GM19395 (cell line): ENCODE measurements around the gene SNX3.

ENCODE experiments used
- ATAC-seq: cut with Tn5 transposase; IDR thresholded peaks from one replicate; pipeline ENCODE4 v1.9.1; 2021; ENCODE audit warnings: mild to moderate bottlenecking, moderate library complexity; ENCODE audit not compliant: unreplicated experiment

SNX3 gene

DNA sequence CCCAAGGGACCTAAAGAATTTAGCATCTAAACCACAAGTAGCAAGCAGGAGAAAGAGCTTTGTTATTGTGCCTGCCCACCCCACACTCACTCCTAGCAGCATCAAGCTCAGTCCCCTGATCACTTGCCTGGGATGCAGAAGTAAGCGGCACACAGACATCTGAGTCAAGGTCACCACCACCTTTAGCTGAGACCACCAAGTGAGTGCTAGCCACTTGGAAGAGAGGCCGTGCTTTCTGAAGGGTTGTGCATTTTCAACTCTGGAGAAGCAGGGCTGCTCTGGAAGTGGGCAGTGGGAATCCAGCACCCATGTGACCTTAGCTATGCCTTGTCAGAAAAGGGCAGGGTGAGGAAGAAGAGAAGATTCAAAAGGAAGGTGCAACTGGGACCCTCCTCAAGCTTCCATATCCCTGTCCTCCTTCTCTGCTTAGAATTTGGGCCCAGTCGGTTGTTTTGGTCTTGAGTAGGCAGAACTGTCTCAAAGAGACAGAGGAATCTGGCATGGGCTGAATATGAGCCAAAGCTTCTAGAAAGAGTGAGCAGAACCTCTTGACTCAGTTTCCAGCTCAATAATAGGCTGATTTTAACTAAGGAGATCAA is 88.8 kb downstream of the SNX3 start:
- no peak for ATAC-seq

DNA sequence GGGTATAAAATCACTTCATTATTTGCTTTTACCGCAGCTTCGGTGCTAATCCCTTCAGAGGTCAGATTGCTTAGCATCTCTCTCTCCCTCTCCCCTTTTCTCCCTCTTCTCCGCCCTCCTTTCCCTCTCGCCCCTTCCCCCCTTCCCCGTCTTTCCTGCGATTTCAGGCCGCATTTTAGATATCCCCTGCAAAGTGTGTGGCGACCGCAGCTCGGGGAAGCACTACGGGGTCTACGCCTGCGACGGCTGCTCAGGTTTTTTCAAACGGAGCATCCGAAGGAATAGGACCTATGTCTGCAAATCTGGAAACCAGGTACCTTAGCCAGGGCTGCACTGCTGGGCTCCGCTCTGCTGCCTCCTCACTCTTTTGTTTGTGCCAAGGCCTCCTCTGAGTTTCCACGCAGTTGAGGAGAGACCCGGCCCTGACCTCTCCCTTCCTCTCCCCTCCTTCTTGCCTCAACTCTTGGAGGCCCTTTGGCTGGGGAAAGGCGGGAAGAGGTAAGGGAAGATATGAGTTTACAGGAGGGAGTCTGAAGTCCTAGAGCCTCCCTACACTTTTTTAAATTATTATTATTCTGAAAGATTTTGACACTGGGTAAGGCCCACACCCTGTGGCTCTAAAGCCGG is 89.4 kb downstream of the SNX3 start:
- ATAC-seq = no peak

DNA sequence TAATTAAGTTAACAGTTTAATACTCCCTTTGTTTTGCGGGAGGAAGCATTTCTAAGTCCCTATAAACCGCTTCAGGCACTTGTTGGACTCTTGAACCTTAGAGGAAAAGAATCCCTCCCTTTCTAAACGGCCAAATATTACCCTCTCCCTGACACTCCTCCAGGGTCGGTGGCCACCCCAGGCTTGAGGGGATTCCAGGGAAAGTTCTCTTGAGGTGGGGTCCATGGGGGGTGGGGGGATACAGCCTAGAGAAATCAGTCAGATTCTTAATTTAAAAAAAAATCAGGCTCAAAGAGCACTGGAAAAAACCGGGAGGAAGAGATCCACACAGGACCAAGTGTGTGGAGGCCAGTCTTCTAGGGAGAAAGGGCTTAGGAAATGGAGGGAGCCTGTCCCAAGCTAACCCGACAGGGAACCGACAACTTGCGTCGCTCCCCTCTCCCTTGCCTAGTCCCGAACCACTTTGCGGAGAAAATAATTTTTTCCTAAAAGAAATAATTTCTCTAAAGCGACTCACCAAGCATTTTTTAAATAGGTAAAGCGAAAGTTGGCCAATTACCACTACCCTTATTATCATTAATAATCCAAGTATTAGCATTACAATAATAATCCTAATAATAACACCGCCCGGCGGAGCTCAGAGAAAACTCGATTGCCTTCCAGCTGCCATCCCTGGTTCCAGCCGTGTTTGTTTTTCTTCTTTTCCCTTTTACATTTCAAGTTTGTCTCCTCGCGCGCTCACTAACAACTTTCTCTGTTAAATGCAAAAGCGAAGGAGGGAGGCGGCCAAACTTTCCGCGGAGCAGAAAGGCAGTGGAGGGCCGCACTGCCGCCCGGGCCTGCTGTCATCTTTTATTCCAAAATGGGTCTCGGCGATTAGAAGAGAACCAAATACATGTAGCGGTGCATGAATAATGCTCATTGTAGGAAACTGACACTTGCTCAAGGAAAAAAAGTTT is 90.2 kb downstream of the SNX3 start:
- no peak for ATAC-seq

DNA sequence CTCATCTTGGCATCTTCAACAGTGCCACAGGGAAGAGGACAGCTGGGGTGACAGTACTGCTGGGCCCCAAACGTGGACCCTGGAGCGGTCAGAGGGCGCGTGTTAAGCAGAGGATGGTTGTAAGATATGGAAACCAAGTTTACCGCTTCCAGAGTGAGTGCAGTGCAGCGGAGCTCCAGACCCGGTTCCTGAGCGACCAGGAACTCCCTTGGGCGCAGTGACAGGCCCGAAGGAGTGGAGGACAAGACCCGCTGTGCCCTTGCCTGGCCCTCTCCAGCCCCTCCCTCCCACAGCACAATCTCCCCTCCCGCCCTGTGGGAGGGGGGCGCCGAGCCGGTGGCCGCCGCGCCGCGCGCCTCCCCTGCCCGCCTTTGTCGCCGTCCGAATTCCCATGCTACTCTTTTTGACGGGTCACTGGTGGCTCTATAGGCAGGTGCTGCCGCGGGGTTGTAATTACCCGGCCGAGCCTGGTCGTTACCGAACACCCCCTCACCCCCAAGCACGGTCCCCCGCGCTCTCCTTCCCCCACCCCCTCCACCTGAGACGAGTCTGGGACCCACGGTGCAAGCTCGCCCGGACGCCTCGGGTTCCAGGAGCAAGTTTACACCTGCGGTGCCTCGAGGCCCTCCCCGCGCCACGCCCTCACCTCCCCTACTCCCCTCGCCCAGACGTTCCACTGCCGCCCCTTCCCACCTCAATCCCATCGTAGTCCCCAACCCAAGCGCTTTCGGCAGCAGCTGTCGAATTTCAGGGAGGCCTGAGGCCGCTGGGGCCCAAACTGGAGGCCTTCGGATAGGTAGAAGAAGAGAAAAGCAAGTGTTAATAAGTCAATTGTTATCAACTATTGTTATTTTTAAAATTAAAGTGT is 91.1 kb downstream of the SNX3 start:
- ATAC-seq = no peak

DNA sequence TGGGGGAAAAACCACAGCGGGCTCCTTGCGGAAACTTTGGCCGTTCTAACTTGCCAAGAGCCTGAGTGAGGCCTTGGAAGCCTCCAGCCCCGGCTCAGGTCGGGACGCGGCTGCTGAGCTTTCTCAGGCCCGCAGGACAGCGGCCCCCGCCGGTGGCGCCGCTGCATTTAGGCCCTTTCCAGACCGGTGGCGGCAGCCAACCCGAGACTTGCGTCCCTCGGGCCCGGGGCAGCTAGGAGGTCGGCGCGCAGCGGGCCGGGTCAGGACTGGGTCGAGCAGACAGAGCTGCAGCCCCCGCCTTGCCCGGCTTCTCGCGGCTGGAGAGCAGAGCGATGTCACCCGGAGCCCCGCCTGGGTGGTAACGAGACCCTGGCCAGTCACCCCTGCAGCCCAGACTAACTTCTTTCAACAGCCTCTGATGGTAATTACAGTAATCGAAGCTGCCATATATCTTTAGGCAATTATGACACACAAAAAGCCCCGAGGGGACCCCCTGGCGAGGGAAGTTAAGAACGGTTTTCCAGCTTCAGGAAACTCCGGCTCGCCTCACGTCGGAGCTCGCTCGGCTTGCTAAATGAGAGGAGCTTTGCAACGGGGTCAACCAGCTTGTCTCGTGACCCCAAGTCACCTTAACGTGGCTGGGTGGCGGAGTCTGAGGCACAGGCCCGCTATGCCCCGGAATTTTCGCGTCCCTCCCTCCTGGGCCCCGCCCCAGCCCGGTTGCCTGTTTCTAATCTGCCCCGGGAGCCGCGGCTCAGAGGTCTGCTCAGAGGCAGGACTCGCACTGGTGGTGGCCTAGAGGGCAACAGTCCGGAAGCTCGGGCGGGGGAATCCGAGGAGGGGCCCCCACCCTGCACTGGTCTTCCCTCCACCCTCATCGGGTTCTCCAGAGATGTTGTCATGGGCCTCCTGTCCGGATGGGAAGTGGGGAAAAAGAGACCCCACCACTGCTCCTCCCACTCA is 92.1 kb downstream of the SNX3 start:
- no peak for ATAC-seq

DNA sequence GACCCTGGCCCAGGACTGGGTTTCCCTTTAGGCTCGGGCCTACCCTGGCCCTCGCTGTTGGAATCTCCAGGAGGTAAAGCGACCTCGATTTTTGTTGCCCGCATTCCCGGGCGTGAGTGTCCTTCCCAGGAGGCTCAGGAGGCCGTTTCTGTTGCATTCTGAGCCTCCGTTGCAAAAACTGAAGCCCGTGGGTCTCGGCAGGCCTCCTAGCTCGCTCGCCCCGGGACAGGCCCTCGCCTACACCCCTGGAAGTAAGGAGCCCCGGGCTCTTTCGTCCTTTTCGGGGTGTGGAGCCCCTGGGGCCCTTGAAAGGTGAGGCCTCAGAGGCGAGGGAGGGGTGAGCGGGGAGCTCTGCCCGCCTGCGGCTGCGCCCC is 92.8 kb downstream of the SNX3 start:
- ATAC-seq = no peak

DNA sequence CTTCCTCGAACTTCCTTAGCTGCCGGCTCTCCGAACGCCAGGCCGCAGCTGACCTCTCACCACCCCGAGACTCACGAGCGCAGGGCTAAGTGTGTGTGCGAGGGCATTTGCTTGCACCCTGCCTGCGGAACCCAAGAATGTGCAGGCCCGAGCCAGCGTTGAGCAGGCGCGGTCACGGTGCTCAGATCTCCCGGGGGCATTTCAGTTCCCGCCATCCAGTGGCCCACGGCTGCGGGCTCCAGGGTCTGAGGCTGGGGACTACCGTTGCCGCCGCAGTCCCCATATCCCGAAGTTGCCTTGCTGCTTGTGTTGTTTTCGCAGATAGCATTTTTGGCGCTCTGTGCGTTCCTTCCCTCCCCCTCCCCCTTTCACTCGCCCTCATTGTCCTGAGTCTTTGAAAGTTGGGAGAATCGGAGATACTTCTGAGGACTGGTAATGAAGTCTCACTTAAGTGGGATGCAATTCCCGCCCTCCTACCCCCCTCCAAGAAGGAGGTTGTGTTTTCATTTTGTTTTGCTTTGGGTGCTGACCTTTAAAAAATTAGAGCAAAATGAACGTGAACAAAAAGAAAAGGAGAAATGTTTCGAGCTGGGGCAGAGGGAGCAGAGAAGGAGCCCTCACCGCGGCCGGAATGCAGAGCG is 93.3 kb downstream of the SNX3 start:
- no peak for ATAC-seq

DNA sequence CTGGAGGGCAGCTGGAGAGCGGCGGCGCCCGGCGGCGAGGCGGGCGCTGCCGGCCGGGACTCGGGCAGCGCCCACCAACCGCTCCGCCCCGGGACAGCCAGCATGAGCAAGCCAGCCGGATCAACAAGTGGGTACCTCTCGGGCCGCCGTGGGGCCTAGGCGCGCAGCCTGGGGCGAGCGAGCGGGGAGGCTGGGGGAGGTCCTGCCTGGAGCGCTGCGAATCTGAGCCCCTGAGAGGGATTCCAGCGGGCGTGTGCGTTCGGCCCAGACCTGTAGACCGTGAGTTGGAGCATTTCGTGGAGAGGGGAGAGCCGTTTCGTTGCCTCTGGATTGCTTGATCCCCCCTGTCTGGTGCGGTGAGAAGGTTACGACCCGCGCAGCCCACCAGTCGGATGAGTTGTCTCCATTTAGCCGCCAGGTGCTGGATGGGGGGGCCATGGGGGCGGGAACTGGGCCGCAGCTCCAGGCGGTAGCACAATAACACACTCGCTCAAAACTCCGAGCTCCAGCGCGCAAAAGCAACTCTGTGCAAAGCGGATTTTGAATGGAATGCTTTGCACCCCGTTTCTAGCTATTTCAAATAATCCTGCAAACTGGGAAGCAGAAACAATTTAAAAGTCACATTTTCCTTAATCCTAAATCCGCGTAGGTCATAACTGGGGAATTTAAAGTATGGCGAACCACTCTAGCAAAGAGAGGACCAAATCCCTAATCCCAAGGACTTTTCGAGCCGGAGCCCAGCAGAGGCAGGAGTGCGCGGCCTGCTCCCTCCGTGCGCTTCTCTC is 94.0 kb downstream of the SNX3 start:
- no peak for ATAC-seq

DNA sequence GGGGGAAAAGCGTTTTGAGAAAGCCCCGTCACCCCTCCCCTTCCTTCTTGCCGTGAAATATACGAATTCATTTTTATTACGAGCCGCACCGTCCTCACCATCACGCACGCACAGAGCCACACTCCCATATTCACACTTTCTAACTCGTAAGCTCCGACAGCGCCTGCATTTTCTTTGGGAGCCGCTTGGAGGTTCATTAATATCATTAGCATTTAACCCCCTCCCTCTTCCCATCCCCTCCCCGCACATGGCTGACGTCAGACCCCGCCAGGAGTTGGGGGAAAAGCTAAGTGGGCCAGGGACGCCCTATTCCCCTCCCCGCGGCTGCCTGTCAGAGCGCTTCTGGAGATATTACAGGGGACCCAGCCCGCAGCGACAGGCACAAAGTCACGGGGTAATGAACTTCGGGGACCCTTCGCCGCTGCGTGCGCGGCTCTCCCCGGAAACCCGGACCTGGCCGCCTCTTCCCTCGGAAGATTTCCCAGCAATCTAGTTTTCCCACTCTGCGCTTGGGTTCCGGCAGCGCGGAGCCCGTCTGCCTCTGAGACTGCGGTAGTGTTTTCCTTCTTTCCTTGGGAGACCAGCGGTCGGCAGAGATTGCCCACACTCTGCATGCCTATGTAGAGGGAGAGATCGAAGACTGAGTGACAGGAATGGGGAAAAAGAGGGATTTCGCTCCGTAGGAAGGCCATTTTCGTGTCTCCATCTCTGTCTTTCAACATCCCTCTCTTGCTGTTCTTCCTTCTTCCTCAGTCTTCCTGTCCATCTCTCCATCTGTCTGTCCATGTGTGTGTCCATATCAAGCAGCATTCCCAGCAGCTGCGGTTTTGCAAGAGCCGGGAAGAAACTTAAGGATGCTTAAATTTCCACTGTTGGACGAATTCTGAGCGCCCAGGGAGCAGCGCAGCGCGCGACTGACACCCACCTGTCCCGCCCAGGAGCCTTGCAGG is 94.9 kb downstream of the SNX3 start, which contains the start of gene NR2E1:
TSS of gene NR2E1 (plus strand) at position 309 of the 950 bp plus-strand sequence. CDS start 744 bp downstream, outside the sequence.
- no peak for ATAC-seq

DNA sequence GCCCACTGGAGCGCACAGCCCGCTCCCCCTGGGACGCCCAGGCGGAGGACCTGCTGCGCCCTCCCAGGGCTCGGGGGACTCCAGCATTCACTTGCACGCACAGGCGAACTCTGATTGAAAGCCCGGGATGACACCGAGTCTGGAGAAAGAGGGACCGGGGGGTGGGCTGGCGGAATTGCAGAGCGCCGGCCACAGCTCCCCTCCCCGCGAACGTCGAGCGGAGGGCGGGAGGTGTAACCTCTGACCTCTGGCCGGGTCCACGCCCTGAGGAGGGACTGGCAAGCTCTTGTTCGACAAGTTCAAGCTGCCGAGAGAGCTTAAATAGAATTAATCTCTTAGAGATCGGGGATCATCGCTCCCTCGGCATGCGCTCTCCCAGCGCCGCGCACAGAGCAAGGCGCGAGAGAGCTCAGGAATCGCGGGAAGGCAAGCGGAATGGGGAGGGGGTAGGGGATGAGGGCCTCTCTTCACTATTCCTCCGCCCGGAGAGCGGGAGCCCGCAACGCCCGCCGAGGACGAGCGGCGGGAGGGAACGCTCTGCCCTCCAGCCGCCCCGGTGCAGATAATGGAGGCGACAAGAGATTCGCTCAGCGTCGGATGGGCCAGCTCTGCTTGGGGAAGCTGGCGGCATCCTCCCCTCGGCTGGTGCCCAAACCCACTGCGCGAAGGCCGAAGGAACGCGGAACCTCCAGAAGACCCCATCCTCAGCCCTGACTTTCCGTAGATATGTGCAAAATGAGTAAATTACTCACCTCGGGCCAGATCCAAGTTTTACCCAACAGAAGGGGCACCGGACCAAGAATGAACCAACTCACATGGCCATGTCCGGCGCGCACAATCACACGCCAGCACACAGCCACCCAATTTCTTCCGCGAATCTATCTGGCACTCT is 95.8 kb downstream of the SNX3 start:
- no peak for ATAC-seq

DNA sequence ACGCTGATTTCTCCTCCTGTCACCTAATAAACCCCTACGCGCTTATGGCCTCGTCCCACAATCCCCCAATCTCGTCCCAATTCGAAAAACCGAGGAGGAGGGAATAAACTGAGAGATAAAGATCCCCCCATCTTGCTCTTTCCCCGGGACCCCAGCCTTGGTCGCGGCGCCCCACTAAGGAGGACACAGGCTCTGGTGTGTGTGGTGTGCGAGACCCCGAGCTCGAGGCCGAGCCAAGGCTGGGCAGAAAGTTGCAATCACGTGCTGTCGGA is 96.4 kb downstream of the SNX3 start:
- no peak for ATAC-seq

DNA sequence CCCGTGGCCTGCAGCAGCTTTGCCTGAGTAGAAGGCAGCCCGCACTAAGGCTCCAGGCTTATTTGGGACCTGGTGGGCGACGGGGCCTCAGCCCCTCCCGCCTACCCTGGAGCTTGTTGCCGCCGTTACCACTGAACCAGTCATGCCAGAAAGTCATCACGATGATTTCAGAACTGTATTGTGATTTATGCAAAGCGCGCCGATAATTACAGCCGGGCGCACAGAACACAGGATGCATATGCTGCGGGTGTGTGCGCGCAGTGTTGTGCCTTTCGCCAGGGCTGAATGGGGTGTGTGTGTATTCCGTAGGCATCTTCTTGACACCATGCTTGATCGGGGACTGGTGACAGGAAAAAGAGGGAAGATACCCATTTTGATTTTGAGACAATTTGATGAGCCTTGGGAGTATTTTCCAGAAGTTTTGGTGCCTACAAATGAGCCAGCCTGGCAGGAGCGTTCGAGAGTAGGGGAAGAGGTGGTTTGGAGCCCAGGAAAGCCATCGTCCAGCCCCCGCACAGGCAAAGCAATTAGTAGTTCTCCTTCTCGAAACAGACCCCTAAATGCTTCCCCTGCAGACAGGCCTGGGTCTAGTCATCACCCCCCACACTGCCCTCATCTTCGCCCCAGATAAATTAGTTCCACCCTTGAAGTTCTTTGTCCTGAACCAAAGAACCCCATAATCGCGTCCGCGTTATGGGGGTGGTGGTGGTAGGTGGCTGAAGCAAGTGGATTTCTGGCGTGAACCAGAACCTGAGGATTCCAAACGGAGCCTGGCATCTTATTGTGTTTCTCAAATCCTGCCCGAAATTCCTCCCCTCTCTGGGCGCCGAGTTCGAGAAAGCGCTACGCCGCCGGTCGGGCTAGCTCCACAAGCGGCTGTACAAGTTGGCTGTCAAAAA is 96.9 kb downstream of the SNX3 start:
- no peak for ATAC-seq

DNA sequence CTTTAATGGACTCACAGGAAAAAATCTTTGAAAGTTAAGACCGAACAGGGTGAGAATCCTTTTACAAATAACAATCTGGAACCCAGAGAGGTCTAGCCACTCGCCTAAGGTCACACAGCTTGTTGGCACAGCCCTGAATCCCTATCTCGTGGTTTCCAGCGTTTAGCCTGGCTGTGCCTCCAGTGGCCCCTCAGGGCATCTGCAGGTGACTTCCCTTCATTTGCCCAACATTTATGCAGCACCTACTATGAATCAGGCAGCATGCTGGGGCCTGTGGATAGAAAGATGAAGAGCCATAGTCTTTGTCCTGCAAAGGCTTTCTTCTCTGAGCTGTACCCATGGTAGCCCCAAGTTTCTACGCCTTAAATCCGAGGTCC is 97.6 kb downstream of the SNX3 start:
- ATAC-seq = no peak

DNA sequence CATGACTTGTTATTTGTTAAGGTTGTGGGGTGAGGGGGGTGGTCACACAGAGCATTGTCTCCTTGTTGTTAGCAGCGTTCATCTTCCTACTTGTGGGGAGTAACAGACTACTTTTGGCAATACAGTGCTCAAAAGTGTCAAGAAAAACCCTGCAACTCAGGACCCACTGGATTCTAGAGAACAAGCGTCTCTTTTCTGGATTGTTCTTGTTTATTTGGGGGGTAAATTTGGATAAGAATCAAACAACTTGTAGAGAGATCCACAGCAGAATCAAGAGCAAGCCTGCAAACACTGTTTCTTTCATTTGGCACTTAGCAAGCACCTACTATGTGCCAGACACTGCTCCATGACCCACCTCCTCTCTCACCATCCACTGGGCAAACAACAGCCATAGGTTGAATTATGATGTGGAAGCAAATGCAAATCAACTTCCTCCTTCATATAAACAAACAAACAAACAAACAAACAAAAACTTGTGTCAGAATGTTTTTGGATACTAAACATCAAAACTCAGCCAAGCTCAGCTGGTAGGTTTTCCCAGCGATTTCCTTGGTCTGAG is 99.0 kb downstream of the SNX3 start:
- no peak for ATAC-seq
